HL-60 (cell line): Measurements from ENCODE around the gene TGFBR3.

Source experiments
- DNase-seq, 2 experiments: peaks; one replicate each; pipeline ENCODE4 v3.0.0-alpha.2; 2010 to 2020; ENCODE audit warnings: low read depth in 1 of 2, low spot score in 1 of 2
- H3K27ac ChIP-seq: fragments of 250-450 bp; sonication (Bioruptor Pico); replicated peaks from 2 replicates; pipeline ENCODE4 v1.5.1; 2020; ENCODE audit warnings: mild to moderate bottlenecking, moderate library complexity
- H3K27me3 ChIP-seq: fragments of 250-450 bp; sonication (Bioruptor Pico); 2 replicates; pipeline ENCODE4 v1.5.1; 2021; ENCODE audit warnings: mild to moderate bottlenecking, moderate library complexity; ENCODE audit not compliant: insufficient read depth, poor library complexity, severe bottlenecking
- H3K4me3 ChIP-seq: replicated peaks from 2 replicates; pipeline ENCODE4 v1.5.1; 2011; ENCODE audit warnings: mild to moderate bottlenecking, control low read depth, low read length; ENCODE audit not compliant: insufficient read depth
- GABPA ChIP-seq: IDR thresholded peaks from 2 replicates; pipeline ENCODE4 v1.6.1; 2012; ENCODE audit warnings: low read depth
- POLR2AphosphoS5 ChIP-seq: IDR thresholded peaks from 2 replicates; pipeline ENCODE4 v1.6.1; 2012; ENCODE audit warnings: low read depth
- SPI1 ChIP-seq: IDR thresholded peaks from 2 replicates; pipeline ENCODE4 v1.6.1; 2012; ENCODE audit warnings: low read depth, mild to moderate bottlenecking, borderline replicate concordance
- TF ChIP-seq, protein P1 (sequence below): IDR thresholded peaks from one replicate; pipeline ENCODE4 v1.5.1; 2011; ENCODE audit warnings: low read length, control low read depth, inconsistent platforms; ENCODE audit not compliant: insufficient read depth
- TF ChIP-seq, protein P2 (sequence below): IDR thresholded peaks from 2 replicates; pipeline ENCODE4 v1.6.1; 2012; ENCODE audit warnings: low read depth; ENCODE audit not compliant: insufficient replicate concordance

Gene TGFBR3

DNA sequence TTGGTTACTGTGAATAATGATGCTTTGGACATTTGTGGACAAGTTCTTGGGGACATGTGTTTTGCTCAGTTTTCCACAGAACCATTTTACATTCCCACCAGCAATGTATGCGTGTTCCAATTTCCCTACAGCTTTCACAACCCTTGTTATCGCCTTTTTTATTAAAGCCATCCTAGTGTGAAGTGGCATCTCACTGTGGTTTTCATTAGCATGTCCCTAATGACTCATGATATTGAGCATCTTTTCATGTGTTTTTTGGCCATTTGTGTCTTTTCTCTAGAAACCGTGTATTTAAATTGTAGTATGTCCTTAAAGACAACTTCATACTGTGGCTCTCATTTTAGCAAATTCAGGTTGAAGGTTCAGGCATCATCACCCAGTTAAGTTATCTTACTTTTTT is 132.1 kb downstream of the TGFBR3 start:
- H3K4me3 ChIP-seq: no peak overlapping the region
- TF ChIP-seq, protein P1, sequence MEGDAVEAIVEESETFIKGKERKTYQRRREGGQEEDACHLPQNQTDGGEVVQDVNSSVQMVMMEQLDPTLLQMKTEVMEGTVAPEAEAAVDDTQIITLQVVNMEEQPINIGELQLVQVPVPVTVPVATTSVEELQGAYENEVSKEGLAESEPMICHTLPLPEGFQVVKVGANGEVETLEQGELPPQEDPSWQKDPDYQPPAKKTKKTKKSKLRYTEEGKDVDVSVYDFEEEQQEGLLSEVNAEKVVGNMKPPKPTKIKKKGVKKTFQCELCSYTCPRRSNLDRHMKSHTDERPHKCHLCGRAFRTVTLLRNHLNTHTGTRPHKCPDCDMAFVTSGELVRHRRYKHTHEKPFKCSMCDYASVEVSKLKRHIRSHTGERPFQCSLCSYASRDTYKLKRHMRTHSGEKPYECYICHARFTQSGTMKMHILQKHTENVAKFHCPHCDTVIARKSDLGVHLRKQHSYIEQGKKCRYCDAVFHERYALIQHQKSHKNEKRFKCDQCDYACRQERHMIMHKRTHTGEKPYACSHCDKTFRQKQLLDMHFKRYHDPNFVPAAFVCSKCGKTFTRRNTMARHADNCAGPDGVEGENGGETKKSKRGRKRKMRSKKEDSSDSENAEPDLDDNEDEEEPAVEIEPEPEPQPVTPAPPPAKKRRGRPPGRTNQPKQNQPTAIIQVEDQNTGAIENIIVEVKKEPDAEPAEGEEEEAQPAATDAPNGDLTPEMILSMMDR: no peak
- TF ChIP-seq SPI1: no peak
- TF ChIP-seq GABPA: no peak
- no peak for TF ChIP-seq POLR2AphosphoS5
- TF ChIP-seq, protein P2, sequence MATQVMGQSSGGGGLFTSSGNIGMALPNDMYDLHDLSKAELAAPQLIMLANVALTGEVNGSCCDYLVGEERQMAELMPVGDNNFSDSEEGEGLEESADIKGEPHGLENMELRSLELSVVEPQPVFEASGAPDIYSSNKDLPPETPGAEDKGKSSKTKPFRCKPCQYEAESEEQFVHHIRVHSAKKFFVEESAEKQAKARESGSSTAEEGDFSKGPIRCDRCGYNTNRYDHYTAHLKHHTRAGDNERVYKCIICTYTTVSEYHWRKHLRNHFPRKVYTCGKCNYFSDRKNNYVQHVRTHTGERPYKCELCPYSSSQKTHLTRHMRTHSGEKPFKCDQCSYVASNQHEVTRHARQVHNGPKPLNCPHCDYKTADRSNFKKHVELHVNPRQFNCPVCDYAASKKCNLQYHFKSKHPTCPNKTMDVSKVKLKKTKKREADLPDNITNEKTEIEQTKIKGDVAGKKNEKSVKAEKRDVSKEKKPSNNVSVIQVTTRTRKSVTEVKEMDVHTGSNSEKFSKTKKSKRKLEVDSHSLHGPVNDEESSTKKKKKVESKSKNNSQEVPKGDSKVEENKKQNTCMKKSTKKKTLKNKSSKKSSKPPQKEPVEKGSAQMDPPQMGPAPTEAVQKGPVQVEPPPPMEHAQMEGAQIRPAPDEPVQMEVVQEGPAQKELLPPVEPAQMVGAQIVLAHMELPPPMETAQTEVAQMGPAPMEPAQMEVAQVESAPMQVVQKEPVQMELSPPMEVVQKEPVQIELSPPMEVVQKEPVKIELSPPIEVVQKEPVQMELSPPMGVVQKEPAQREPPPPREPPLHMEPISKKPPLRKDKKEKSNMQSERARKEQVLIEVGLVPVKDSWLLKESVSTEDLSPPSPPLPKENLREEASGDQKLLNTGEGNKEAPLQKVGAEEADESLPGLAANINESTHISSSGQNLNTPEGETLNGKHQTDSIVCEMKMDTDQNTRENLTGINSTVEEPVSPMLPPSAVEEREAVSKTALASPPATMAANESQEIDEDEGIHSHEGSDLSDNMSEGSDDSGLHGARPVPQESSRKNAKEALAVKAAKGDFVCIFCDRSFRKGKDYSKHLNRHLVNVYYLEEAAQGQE: no peak
- DNase-seq: no peak
- H3K27ac ChIP-seq: no peak overlapping the region
- H3K27me3 ChIP-seq: no peaks in the 10 kb centered on the region

DNA sequence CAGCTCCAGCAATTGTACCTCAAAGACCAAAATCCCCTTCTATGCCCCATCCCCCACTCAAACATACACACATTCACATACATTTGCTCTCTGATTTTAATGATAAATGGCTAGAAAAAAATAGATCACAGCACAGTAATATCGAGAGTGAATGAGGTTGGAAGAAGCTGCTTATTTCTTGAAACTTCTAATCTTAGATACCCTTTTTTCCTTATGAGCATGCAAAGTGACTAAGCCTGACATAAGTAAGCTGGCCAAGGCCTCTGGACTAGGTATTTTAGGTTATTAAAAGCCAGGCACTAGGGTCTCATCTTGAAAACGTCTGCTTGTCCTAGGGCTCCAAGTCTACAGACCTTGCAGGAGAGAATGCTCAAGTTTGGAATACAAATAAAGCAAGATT is 133.6 kb downstream of the TGFBR3 start:
- no peak for DNase-seq
- no peaks in the 10 kb centered on the region for H3K27me3 ChIP-seq
- TF ChIP-seq SPI1: no peak
- TF ChIP-seq, protein P2: no peak
- TF ChIP-seq, protein P1: no peak
- no peak for TF ChIP-seq GABPA
- TF ChIP-seq POLR2AphosphoS5: no peak
- H3K4me3 ChIP-seq: no peak overlapping the region
- H3K27ac ChIP-seq: no peak overlapping the region

- DNase-seq: no peak
- H3K27ac ChIP-seq: no peak overlapping the region
- TF ChIP-seq SPI1 (no peak), GABPA (no peak), POLR2AphosphoS5 (no peak)
- TF ChIP-seq, protein P1: no peak
- TF ChIP-seq, protein P2: no peak
- H3K4me3 ChIP-seq: no peak overlapping the region
- H3K27me3 ChIP-seq: no peaks in the 10 kb centered on the region
Observed at GRCh38 chr1:91751275-91751674, 134.7 kb downstream of the TGFBR3 start.
